Gastroesophageal sphincter (tissue), 4 donors: ENCODE data around the gene UNC93B1. TPM values are rescaled to one million over a fixed set of nuclear protein-coding genes. Genes with fewer than 3 reads are reported as not detected.

Experiments
- ATAC-seq: fragments of 150-250 bp; one replicate; pipeline ENCODE4 v1.9.1; 2016; ENCODE audit warnings: mild to moderate bottlenecking, moderate library complexity
- H3K27ac ChIP-seq, 4 donors: fragments of 200-600 bp; sonication (generic) in 3 of 4; 1 replicate in 3 of 4; 2 replicates in 1 of 4; pipeline ENCODE4 v1.5.1; 2016 to 2019
- H3K27me3 ChIP-seq: fragments of 200-600 bp; sonication (generic); one replicate; pipeline ENCODE4 v1.5.1; 2019
- H3K36me3 ChIP-seq, 2 donors: fragments of 200-600 bp; sonication (generic); one replicate each; pipeline ENCODE4 v1.5.1; 2019; ENCODE audit warnings: control low read depth in 1 of 2
- H3K4me1 ChIP-seq, 3 donors: fragments of 200-600 bp; sonication (generic); 1 replicate in 2 of 3; 2 replicates in 1 of 3; pipeline ENCODE4 v1.5.1; 2016 to 2019; ENCODE audit warnings: control low read depth in 2 of 3
- H3K4me3 ChIP-seq, 2 donors: fragments of 200-600 bp; sonication (generic); one replicate each; pipeline ENCODE4 v1.5.1; 2019; ENCODE audit warnings: mild to moderate bottlenecking in 1 of 2, moderate library complexity in 1 of 2
- H3K9me3 ChIP-seq, 3 donors: fragments of 200-600 bp; sonication (generic); one replicate each; pipeline ENCODE4 v1.5.1; 2017 to 2019; ENCODE audit warnings: control low read depth in 2 of 3
- CTCF ChIP-seq, 4 experiments: fragments of 200-600 bp in 2 of 4; fragments of 450-650 bp in 2 of 4; sonication (generic) in 1 of 4; IDR thresholded peaks; one replicate each; pipeline ENCODE4 v1.5.1; 2017 to 2019; ENCODE audit warnings: antibody characterized with exemption in 4 of 4, mild to moderate bottlenecking in 2 of 4, moderate library complexity in 2 of 4
- EP300 ChIP-seq: sonication (generic); formaldehyde crosslinking; IDR thresholded peaks from one replicate; pipeline ENCODE4 v1.6.1; 2017; ENCODE audit warnings: antibody characterized with exemption, mild to moderate bottlenecking
- POLR2A ChIP-seq, 2 donors: fragments of 450-650 bp; IDR thresholded peaks; one replicate each; pipeline ENCODE4 v1.6.1; 2017; ENCODE audit warnings: antibody characterized with exemption in 2 of 2, mild to moderate bottlenecking in 2 of 2, moderate library complexity in 1 of 2
- POLR2AphosphoS5 ChIP-seq: sonication (generic); formaldehyde crosslinking; IDR thresholded peaks from one replicate; pipeline ENCODE4 v1.6.1; 2017; ENCODE audit warnings: antibody characterized with exemption
- WGBS, 2 donors: methylation state at CpG; one replicate each; pipeline ENCODE4 v1.1.5; 2018; ENCODE audit warnings: low coverage in 1 of 2; 5-methylcytosine and 5-hydroxymethylcytosine counted together
- total RNA-seq, 4 donors: library from RNA; depleted of rRNA; stranded (reverse); fragments of >200 nt; gene quantifications; one replicate each; pipeline ENCODE4 v1.1.0, GENCODE V29; 2016

UNC93B1 gene
- total RNA-seq, 4 donors from 2014 or later = 12.6 to 33.0 (median 26.1) TPM

- no peaks in the 10 kb centered on the region for H3K27me3 ChIP-seq
- H3K36me3 ChIP-seq = peaks cover 0 to 43% of the 10 kb centered on the region in 2 donors
- peaks cover 0 to 9% (median 0%) of the 10 kb centered on the region in 3 donors for H3K9me3 ChIP-seq
- H3K4me3 ChIP-seq = no peak overlapping the region
- peaks cover 0 to 28% (median 18%) of the 10 kb centered on the region in 3 donors for H3K4me1 ChIP-seq
- ATAC-seq = no peak
- no CpG with 5 or more reads among the region's 21 CpGs for WGBS, 2 donors
- H3K27ac ChIP-seq = no peak overlapping the region
- TF ChIP-seq POLR2AphosphoS5 (no peak), CTCF (IDR thresholded peaks at IDR 0.05) (no peak), POLR2A (IDR thresholded peaks at IDR 0.05) (no peak), EP300 (no peak)
Observed at GRCh38 chr11:68027667-68028066, 23.8 kb upstream of the UNC93B1 start.

GRCh38 chr11:68026391-68027105 is 22.7 kb upstream of the UNC93B1 start:
- TF ChIP-seq CTCF (IDR thresholded peaks at IDR 0.05) = no peak
- no peak for TF ChIP-seq POLR2A (IDR thresholded peaks at IDR 0.05)
- TF ChIP-seq POLR2AphosphoS5 = no peak
- no peak for TF ChIP-seq EP300
- Histone ChIP-seq H3K4me1 (peaks cover 0 to 17% (median 7%) of the 10 kb centered on the region in 3 donors), H3K27ac (no peak overlapping the region), H3K9me3 (peaks cover 0 to 9% (median 0%) of the 10 kb centered on the region in 3 donors), H3K4me3 (no peak overlapping the region), H3K36me3 (peaks cover 0 to 47% of the 10 kb centered on the region in 2 donors), H3K27me3 (no peaks in the 10 kb centered on the region)
- 76% methylated on average over 5 of the region's 18 CpGs; no CpG with 5 or more reads in 1 of the 2 donors for WGBS, 2 donors
- ATAC-seq = no peak

GRCh38 chr11:68025047-68025446 is 21.1 kb upstream of the UNC93B1 start:
- Histone ChIP-seq H3K9me3 (peaks cover 0 to 9% (median 0%) of the 10 kb centered on the region in 3 donors), H3K4me3 (no peak overlapping the region), H3K27me3 (no peaks in the 10 kb centered on the region), H3K4me1 (peaks cover 0 to 10% (median 5%) of the 10 kb centered on the region in 3 donors), H3K36me3 (peaks cover 0 to 48% of the 10 kb centered on the region in 2 donors), H3K27ac (no peak overlapping the region)
- ATAC-seq = no peak
- TF ChIP-seq CTCF (IDR thresholded peaks at IDR 0.05) (no peak), POLR2AphosphoS5 (no peak), EP300 (no peak), POLR2A (IDR thresholded peaks at IDR 0.05) (no peak)
- 60 to 86% methylated on average over 2 to 3 of the region's 5 CpGs for WGBS, 2 donors

GRCh38 chr11:68024508-68024907 is 20.6 kb upstream of the UNC93B1 start:
- Histone ChIP-seq H3K9me3 (peaks cover 0 to 9% (median 0%) of the 10 kb centered on the region in 3 donors), H3K27me3 (no peaks in the 10 kb centered on the region), H3K27ac (no peak overlapping the region), H3K4me3 (no peak overlapping the region), H3K4me1 (peaks cover 0 to 4% (median 2%) of the 10 kb centered on the region in 3 donors), H3K36me3 (peaks cover 0 to 51% of the 10 kb centered on the region in 2 donors)
- WGBS, 2 donors = 76 to 88% methylated on average over 2 to 4 of the region's 5 CpGs
- ATAC-seq = no peak
- TF ChIP-seq POLR2AphosphoS5 (no peak), POLR2A (IDR thresholded peaks at IDR 0.05) (no peak), CTCF (IDR thresholded peaks at IDR 0.05) (no peak), EP300 (no peak)

GRCh38 chr11:68022531-68022930 is 18.6 kb upstream of the UNC93B1 start:
- no peak for ATAC-seq
- WGBS, 2 donors = 100% methylated on average over 1 of the region's 13 CpGs; no CpG with 5 or more reads in 1 of the 2 donors
- H3K9me3 ChIP-seq = peaks cover 0 to 9% (median 0%) of the 10 kb centered on the region in 3 donors
- no peak overlapping the region for H3K4me3 ChIP-seq
- H3K27ac ChIP-seq = no peak overlapping the region
- peaks cover 0 to 2% (median 0%) of the 10 kb centered on the region in 3 donors for H3K4me1 ChIP-seq
- H3K27me3 ChIP-seq = no peaks in the 10 kb centered on the region
- TF ChIP-seq POLR2AphosphoS5 (no peak), CTCF (IDR thresholded peaks at IDR 0.05) (no peak), EP300 (no peak), POLR2A (IDR thresholded peaks at IDR 0.05) (no peak)
- peaks cover 0 to 48% of the 10 kb centered on the region in 2 donors for H3K36me3 ChIP-seq
